IMR-90 (cell line): ENCODE results near the gene FRAS1. TPM values are rescaled to one million over a fixed set of nuclear protein-coding genes. Genes with fewer than 3 reads are reported as not detected.

Source experiments
- ATAC-seq: fragments of 200-7000 bp; cut with Tn5 transposase; 2 replicates; pipeline ENCODE4 v1.9.1; 2020; ENCODE audit warnings: low read depth, mild to moderate bottlenecking, moderate library complexity
- BruUV-seq: library from RNA; stranded (reverse); fragments of 400-500 nt; replicated peaks from 2 replicates; lab custom pipeline; 2021; lab: Mats Ljungman, UMichigan
- CTCF ChIA-PET: fragments of 300-600 bp; formaldehyde crosslinking; extraction: SDS; loops from one replicate; lab custom pipeline; 2021; ENCODE audit warnings: antibody characterized with exemption; lab: Yijun Ruan, JAX
- POLR2A ChIA-PET: fragments of 300-600 bp; sonication (Branson Sonifier 250); formaldehyde crosslinking; loops from one replicate; lab custom pipeline; 2022; ENCODE audit warnings: antibody characterized with exemption; ENCODE audit not compliant: unreplicated experiment; lab: Charles Lee
- DNase-seq: peaks from one replicate; pipeline ENCODE4 v3.0.0; 2013
- H2AFZ ChIP-seq: replicated peaks from 2 replicates; pipeline ENCODE3; 2013; ENCODE audit warnings: low read length, mild to moderate bottlenecking; ENCODE audit not compliant: poor library complexity
- H2AK5ac ChIP-seq: 2 replicates; pipeline ENCODE4 v1.6.1; 2013; ENCODE audit warnings: low read depth, low read length, inconsistent platforms
- H2AK9ac ChIP-seq: replicated peaks from 2 replicates; pipeline ENCODE3; 2013; ENCODE audit warnings: mild to moderate bottlenecking, low read depth, low read length, moderate library complexity; ENCODE audit not compliant: poor library complexity
- H2BK120ac ChIP-seq: 2 replicates; pipeline ENCODE4 v1.6.1; 2013; ENCODE audit warnings: low read depth, low read length, inconsistent platforms
- H2BK15ac ChIP-seq: 3 replicates; pipeline ENCODE4 v1.6.1; 2013; ENCODE audit warnings: low read depth, low read length, inconsistent platforms
- H2BK20ac ChIP-seq: 2 replicates; pipeline ENCODE4 v1.6.1; 2013; ENCODE audit warnings: low read depth, mild to moderate bottlenecking, inconsistent platforms, low read length, moderate library complexity
- H2BK5ac ChIP-seq: 2 replicates; pipeline ENCODE4 v1.6.1; 2013; ENCODE audit warnings: mild to moderate bottlenecking, low read depth, low read length, inconsistent platforms; ENCODE audit not compliant: poor library complexity, severe bottlenecking
- H3K14ac ChIP-seq: replicated peaks from 2 replicates; pipeline ENCODE4 v1.6.1; 2013; ENCODE audit warnings: low read depth, low read length, inconsistent platforms
- H3K18ac ChIP-seq: 2 replicates; pipeline ENCODE4 v1.6.1; 2013; ENCODE audit warnings: low read depth, low read length, control low read depth
- H3K23ac ChIP-seq: 2 replicates; pipeline ENCODE4 v1.6.1; 2013; ENCODE audit warnings: low read depth, low read length, inconsistent platforms
- H3K27ac ChIP-seq: 2 replicates; pipeline ENCODE4 v1.5.1; 2013; ENCODE audit warnings: mild to moderate bottlenecking, control low read depth, low read length; ENCODE audit not compliant: insufficient read depth
- H3K27me3 ChIP-seq: 2 replicates; pipeline ENCODE4 v1.6.1; 2013; ENCODE audit warnings: low read length; ENCODE audit not compliant: control insufficient read depth, insufficient read depth
- H3K36me3 ChIP-seq: 2 replicates; pipeline ENCODE4 v1.6.1; 2013; ENCODE audit warnings: low read length, mixed read lengths; ENCODE audit not compliant: control insufficient read depth, insufficient read depth
- H3K4ac ChIP-seq: 2 replicates; pipeline ENCODE4 v1.6.1; 2013; ENCODE audit warnings: low read depth, low read length, inconsistent platforms
- H3K4me1 ChIP-seq: 2 replicates; pipeline ENCODE4 v1.6.1; 2013; ENCODE audit warnings: low read length, mixed read lengths; ENCODE audit not compliant: control insufficient read depth, insufficient read depth
- H3K4me2 ChIP-seq: 2 replicates; pipeline ENCODE4 v1.6.1; 2013; ENCODE audit warnings: low read depth, mild to moderate bottlenecking, control low read depth, low read length, moderate library complexity
- H3K4me3 ChIP-seq: 2 replicates; pipeline ENCODE4 v1.5.1; 2013; ENCODE audit warnings: low read depth, mild to moderate bottlenecking, control low read depth, low read length, moderate library complexity; ENCODE audit not compliant: insufficient read depth
- H3K56ac ChIP-seq: 2 replicates; pipeline ENCODE4 v1.6.1; 2013; ENCODE audit warnings: low read length, inconsistent platforms; ENCODE audit not compliant: insufficient read depth; ENCODE audit errors: extremely low read depth
- H3K79me1 ChIP-seq, 2 experiments: 2 replicates each; pipeline ENCODE4 v1.6.1; 2013; ENCODE audit warnings: low read length in 2 of 2, inconsistent platforms in 1 of 2, low read depth in 1 of 2
- H3K9ac ChIP-seq: 2 replicates; pipeline ENCODE4 v1.6.1; 2013; ENCODE audit warnings: low read depth, low read length, control low read depth
- H3K9me1 ChIP-seq: 2 replicates; pipeline ENCODE4 v1.6.1; 2013; ENCODE audit warnings: low read length, inconsistent platforms; ENCODE audit not compliant: insufficient read depth
- H3K9me3 ChIP-seq: 2 replicates; pipeline ENCODE4 v1.6.1; 2013; ENCODE audit warnings: low read length; ENCODE audit not compliant: control insufficient read depth, insufficient read depth
- H4K20me1 ChIP-seq: 2 replicates; pipeline ENCODE4 v1.6.1; 2013; ENCODE audit warnings: low read length, inconsistent platforms; ENCODE audit not compliant: insufficient read depth
- H4K5ac ChIP-seq: 2 replicates; pipeline ENCODE4 v1.6.1; 2013; ENCODE audit warnings: mild to moderate bottlenecking, low read depth, low read length, control low read depth
- H4K8ac ChIP-seq, 2 experiments: 2 replicates each; pipeline ENCODE4 v1.6.1; 2013; ENCODE audit warnings: low read depth in 2 of 2, low read length in 2 of 2, control low read depth in 1 of 2, inconsistent platforms in 1 of 2
- H4K91ac ChIP-seq: 2 replicates; pipeline ENCODE4 v1.6.1; 2013; ENCODE audit warnings: low read depth, low read length, inconsistent platforms; ENCODE audit not compliant: insufficient read depth
- BHLHE40 ChIP-seq: fragments of 150-350 bp; IDR thresholded peaks from 2 replicates; pipeline ENCODE4 v1.6.1; 2016; ENCODE audit warnings: mild to moderate bottlenecking, low read depth, low read length
- CEBPB ChIP-seq: IDR thresholded peaks from 2 replicates; pipeline ENCODE4 v1.6.1; 2012; ENCODE audit warnings: low read depth, low read length, improper control_type of control experiment
- CHD1 ChIP-seq: IDR thresholded peaks from 2 replicates; pipeline ENCODE4 v1.6.1; 2012; ENCODE audit warnings: low read depth, low read length, improper control_type of control experiment
- FOS ChIP-seq: fragments of 150-350 bp; IDR thresholded peaks from 2 replicates; pipeline ENCODE4 v1.6.1; 2016; ENCODE audit warnings: low read depth, low read length
- MAFK ChIP-seq: IDR thresholded peaks from 2 replicates; pipeline ENCODE4 v1.6.1; 2012; ENCODE audit warnings: low read depth, low read length, improper control_type of control experiment
- MAZ ChIP-seq: IDR thresholded peaks from 2 replicates; pipeline ENCODE4 v1.6.1; 2012; ENCODE audit warnings: low read depth, mild to moderate bottlenecking, low read length, improper control_type of control experiment, moderate library complexity, borderline replicate concordance
- MXI1 ChIP-seq: IDR thresholded peaks from 2 replicates; pipeline ENCODE4 v1.6.1; 2012; ENCODE audit warnings: low read depth, mild to moderate bottlenecking, low read length, moderate library complexity, borderline replicate concordance
- NFE2L2 ChIP-seq: fragments of 150-350 bp; IDR thresholded peaks from 2 replicates; pipeline ENCODE4 v1.6.1; 2016; ENCODE audit warnings: low read depth, mild to moderate bottlenecking, low read length
- RAD21 ChIP-seq: IDR thresholded peaks from 2 replicates; pipeline ENCODE4 v1.6.1; 2012; ENCODE audit warnings: low read length, improper control_type of control experiment
- SMC3 ChIP-seq: fragments of 150-350 bp; IDR thresholded peaks from 2 replicates; pipeline ENCODE4 v1.6.1; 2016; ENCODE audit warnings: low read depth, mild to moderate bottlenecking, antibody characterized with exemption, low read length, moderate library complexity
- WGBS, 2 experiments: methylation state at CpG; one replicate each; pipeline versions ENCODE4 v1.1.5 to v1.1.7; 2013; ENCODE audit warnings: missing lambda C conversion rate in 2 of 2; ENCODE audit not compliant: insufficient read length in 1 of 2; ENCODE audit errors: extremely low coverage in 2 of 2; 5-methylcytosine and 5-hydroxymethylcytosine counted together
- dilution Hi-C: fragments of 300-500 bp; cut with HindIII; formaldehyde crosslinking; loops from one replicate; pipeline ENCODE4 v1.14.3; 2018; ENCODE audit warnings: low sequenced_read_pairs; ENCODE audit not compliant: unreplicated experiment
- in situ Hi-C: fragments of 300-500 bp; cut with MboI; formaldehyde crosslinking; loops from 3 replicates; pipeline ENCODE4 v1.14.3; 2019; ENCODE audit warnings: low sequenced_read_pairs, inconsistent platforms, mixed read lengths
- intact Hi-C: fragments of 100-400 bp; cut with micrococcal nuclease; formaldehyde crosslinking; loops from 2 replicates; pipeline ENCODE4 v1.10.0; 2022
- polyA plus RNA-seq, 3 experiments: library from polyadenylated mRNA; depleted of rRNA; stranded (reverse); fragments of >200 nt; gene quantifications; 2 replicates each; pipeline ENCODE4 v1.2.3, GENCODE V29; 2012; ENCODE audit warnings: low replicate concordance in 1 of 3
- total RNA-seq: library from RNA; depleted of rRNA; stranded (reverse); fragments of >200 nt; gene quantifications from 2 replicates; pipeline ENCODE4 v1.2.3, GENCODE V29; 2012
- TF ChIP-seq, protein P1 (sequence below): fragments of 150-350 bp; IDR thresholded peaks from 2 replicates; pipeline ENCODE4 v1.6.1; 2016; ENCODE audit warnings: low read depth, mild to moderate bottlenecking, low read length, moderate library complexity, borderline replicate concordance
- TF ChIP-seq, protein P2 (sequence below): conservative IDR thresholded peaks from 2 replicates; pipeline ENCODE4 v1.5.1; 2012; ENCODE audit warnings: mild to moderate bottlenecking, low read depth, low read length, improper control_type of control experiment
- TF ChIP-seq, protein P3 (sequence below): fragments of 150-350 bp; IDR thresholded peaks from 2 replicates; pipeline ENCODE4 v1.6.1; 2017; ENCODE audit warnings: mild to moderate bottlenecking, antibody characterized with exemption, low read length, low read depth

The FRAS1 gene
- total and polyA plus RNA-seq, 2 of the 4 experiments (the other 2 are of a cell fraction): under 0.01 to 0.03 TPM

DNA sequence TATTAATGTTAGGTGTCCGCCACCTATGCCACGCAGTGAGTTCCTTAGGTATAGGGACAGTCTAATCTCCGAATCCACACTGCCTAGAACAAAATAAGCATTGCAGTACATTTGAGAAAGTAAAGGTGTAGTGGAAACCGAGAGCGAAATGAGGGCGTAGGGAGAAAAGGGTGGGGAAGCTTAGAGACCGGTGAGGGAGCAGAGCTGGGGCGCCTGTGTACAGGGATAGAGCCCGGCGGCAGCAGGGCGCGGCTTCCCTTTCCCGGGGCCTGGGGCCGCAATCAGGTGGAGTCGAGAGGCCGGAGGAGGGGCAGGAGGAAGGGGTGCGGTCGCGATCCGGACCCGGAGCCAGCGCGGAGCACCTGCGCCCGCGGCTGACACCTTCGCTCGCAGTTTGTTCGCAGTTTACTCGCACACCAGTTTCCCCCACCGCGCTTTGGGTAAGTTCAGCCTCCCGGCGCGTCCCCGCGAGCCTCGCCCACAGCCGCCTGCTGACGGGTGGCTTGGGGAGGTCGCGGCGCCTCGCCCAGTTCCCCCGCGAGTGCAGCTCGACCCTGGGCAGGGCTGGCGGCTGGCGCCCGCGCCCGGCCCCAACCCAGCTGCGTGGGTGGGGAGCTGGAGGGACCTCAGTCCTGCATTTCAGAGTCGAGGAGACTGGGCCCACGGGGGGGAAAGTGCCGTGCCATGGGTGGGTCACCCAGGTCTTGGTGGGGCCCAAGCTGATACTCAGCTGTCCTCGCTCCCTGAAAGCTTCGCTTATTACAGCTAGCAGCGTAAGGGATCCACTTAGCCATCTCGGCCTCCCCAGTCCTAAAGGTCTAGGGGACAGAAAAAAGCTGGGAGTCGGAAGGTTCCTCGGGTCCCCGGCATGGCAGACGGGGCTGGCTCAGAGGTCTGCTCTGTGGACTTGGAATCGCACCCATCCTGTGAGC lies 494.6 kb downstream of the FRAS1 start, which contains the start of gene ANXA3:
ANXA3 (plus strand) TSS at position 351 of the 932 bp plus-strand sequence. CDS start 2,704 bp downstream, outside the sequence.
- H3K56ac ChIP-seq: peak within 1 kb of the TSS; percentile 67; the same call in 1 of the 2 replicates
- no peaks in the 10 kb centered on the region; a peak in 1 of 4 replicates for H3K79me1 ChIP-seq
- H4K91ac ChIP-seq: peak within 1 kb of the TSS; percentile 77
- ATAC-seq: peak; percentile 71
- peak within 1 kb of the TSS; percentile 68 for H3K4ac ChIP-seq
- 0 out of 2 replicates have a peak within 1 kb of the TSS, but pooled peaks have one; percentile 10 for H3K18ac ChIP-seq
- no peaks in the 10 kb centered on the region for H3K36me3 ChIP-seq
- H3K27me3 ChIP-seq: no peaks in the 10 kb centered on the region
- peak within 1 kb of the TSS; percentile 91 for H3K4me2 ChIP-seq
- peaks cover 2% of the 10 kb centered on the region for H3K4me1 ChIP-seq
- H2AFZ ChIP-seq: peak within 1 kb of the TSS; percentile 96
- peak within 1 kb of the TSS; percentile 79; the same call in 1 of the 2 replicates for H2AK5ac ChIP-seq
- dilution Hi-C loops (no loop called here), intact Hi-C loops (no loop called here), in situ Hi-C loops (no loop called here)
- H2BK20ac ChIP-seq: peak within 1 kb of the TSS; percentile 80
- peak within 1 kb of the TSS; percentile 52 for H3K9ac ChIP-seq
- WGBS, 2 experiments: 5% methylated on average over 35 of the region's 65 CpGs; no CpG with 5 or more reads in 1 of the 2 experiments
- BruUV-seq: no TSS peak
- H2BK120ac ChIP-seq: peak within 1 kb of the TSS; percentile 92
- peak within 1 kb of the TSS; percentile 80 to 94 for H4K8ac ChIP-seq
- POLR2A ChIA-PET: no interaction called here
- DNase-seq: no peak
- H2AK9ac ChIP-seq: peak within 1 kb of the TSS; percentile 89
- peak within 1 kb of the TSS; percentile 96 for H3K14ac ChIP-seq
- H3K23ac ChIP-seq: peak within 1 kb of the TSS; percentile 92
- H4K5ac ChIP-seq: peak within 1 kb of the TSS; percentile 32; the same call in 1 of the 2 replicates
- no peaks in the 10 kb centered on the region for H3K9me3 ChIP-seq
- no peak within 1 kb of the TSS; the same call in 1 of the 2 replicates for H3K27ac ChIP-seq
- CTCF ChIA-PET: no interaction called here
- peak within 1 kb of the TSS; percentile 69 for H2BK5ac ChIP-seq
- peak within 1 kb of the TSS; percentile 55 for H3K4me3 ChIP-seq
- peaks cover 4% of the 10 kb centered on the region for H3K9me1 ChIP-seq
- peak within 1 kb of the TSS; percentile 72; the same call in 1 of the 3 replicates for H2BK15ac ChIP-seq
- no peaks in the 10 kb centered on the region for H4K20me1 ChIP-seq
- TF ChIP-seq FOS (no peak), CEBPB (no peak), CHD1 (no peak), MAZ (no peak), BHLHE40 (no peak), SMC3 (no peak), MAFK (no peak), MXI1 (no peak), NFE2L2 (no peak), RAD21 (no peak)
- TF ChIP-seq, protein P1, sequence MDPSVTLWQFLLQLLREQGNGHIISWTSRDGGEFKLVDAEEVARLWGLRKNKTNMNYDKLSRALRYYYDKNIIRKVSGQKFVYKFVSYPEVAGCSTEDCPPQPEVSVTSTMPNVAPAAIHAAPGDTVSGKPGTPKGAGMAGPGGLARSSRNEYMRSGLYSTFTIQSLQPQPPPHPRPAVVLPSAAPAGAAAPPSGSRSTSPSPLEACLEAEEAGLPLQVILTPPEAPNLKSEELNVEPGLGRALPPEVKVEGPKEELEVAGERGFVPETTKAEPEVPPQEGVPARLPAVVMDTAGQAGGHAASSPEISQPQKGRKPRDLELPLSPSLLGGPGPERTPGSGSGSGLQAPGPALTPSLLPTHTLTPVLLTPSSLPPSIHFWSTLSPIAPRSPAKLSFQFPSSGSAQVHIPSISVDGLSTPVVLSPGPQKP: no peak
- TF ChIP-seq, protein P2, sequence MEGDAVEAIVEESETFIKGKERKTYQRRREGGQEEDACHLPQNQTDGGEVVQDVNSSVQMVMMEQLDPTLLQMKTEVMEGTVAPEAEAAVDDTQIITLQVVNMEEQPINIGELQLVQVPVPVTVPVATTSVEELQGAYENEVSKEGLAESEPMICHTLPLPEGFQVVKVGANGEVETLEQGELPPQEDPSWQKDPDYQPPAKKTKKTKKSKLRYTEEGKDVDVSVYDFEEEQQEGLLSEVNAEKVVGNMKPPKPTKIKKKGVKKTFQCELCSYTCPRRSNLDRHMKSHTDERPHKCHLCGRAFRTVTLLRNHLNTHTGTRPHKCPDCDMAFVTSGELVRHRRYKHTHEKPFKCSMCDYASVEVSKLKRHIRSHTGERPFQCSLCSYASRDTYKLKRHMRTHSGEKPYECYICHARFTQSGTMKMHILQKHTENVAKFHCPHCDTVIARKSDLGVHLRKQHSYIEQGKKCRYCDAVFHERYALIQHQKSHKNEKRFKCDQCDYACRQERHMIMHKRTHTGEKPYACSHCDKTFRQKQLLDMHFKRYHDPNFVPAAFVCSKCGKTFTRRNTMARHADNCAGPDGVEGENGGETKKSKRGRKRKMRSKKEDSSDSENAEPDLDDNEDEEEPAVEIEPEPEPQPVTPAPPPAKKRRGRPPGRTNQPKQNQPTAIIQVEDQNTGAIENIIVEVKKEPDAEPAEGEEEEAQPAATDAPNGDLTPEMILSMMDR: no peak
- TF ChIP-seq, protein P3, sequence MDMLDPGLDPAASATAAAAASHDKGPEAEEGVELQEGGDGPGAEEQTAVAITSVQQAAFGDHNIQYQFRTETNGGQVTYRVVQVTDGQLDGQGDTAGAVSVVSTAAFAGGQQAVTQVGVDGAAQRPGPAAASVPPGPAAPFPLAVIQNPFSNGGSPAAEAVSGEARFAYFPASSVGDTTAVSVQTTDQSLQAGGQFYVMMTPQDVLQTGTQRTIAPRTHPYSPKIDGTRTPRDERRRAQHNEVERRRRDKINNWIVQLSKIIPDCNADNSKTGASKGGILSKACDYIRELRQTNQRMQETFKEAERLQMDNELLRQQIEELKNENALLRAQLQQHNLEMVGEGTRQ: no peak
